ENCODE results near the gene CTXND1. TPM values are rescaled to one million over a fixed set of nuclear protein-coding genes. Genes with fewer than 3 reads are reported as not detected.

CTXND1 gene
- total RNA-seq, 1 experiment from 2014 or later: not detected

DNA sequence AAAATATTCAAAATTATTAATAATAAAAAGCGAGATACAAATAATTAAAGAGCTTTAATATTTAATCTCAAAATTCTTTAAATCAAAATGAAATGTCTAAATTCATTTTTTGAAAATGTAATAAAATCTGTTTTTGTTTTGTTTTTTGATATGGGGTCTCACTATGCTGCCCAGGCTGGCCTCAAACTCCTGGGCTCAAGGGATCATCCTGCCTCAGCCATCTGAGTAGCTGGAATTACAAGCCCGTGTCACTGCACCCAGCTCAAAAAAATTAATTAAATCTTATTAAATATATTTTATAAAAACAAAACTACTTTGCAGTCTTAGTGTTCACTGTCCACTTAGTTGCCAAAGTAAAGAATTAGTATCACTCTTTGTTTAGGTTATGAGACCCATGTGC, 60.8 kb downstream of the CTXND1 start:
- Histone ChIP-seq H3K4me3 (ENCODE audit: low read length) (no peak overlapping the region), H3K9me2 (replicated peaks; ENCODE audit: low read length) (no peaks in the 10 kb centered on the region), H4K20me1 (ENCODE audit: low read length) (no peaks in the 10 kb centered on the region), H3K9me3 (ENCODE audit: low read length) (no peaks in the 10 kb centered on the region), H3K27ac (ENCODE audit: low read length) (no peak overlapping the region), H3K4me1 (ENCODE audit: insufficient read depth, low read length) (no peaks in the 10 kb centered on the region), H3K79me2 (ENCODE audit: low read length) (no peaks in the 10 kb centered on the region), H3K4me2 (ENCODE audit: low read length) (no peak overlapping the region), H3K27me3 (ENCODE audit: low read length) (no peaks in the 10 kb centered on the region), H3K36me3 (ENCODE audit: low read depth, low read length) (peaks cover 8% of the 10 kb centered on the region), H3K9ac (ENCODE audit: low read length) (no peak overlapping the region), H3F3A (ENCODE audit: low read length, unreplicated experiment) (no peaks in the 10 kb centered on the region), H2AFZ (ENCODE audit: low read length) (no peak overlapping the region)
- ChIA-PET POLR2A (ENCODE audit: unreplicated experiment) (no interaction called here), CTCF (interaction anchor here (0.6 kb wide), 1 partner anchor 192 kb away, joined by 3 read pairs; no protein-coding TSS in a partner anchor)
- TF ChIP-seq EZH2 (IDR thresholded peaks at IDR 0.05; ENCODE audit: low read length, unreplicated experiment) (no peak), EZH2phosphoT487 (IDR thresholded peaks at IDR 0.05; ENCODE audit: borderline replicate concordance, low read length) (no peak)
- TF ChIP-seq, protein P1, sequence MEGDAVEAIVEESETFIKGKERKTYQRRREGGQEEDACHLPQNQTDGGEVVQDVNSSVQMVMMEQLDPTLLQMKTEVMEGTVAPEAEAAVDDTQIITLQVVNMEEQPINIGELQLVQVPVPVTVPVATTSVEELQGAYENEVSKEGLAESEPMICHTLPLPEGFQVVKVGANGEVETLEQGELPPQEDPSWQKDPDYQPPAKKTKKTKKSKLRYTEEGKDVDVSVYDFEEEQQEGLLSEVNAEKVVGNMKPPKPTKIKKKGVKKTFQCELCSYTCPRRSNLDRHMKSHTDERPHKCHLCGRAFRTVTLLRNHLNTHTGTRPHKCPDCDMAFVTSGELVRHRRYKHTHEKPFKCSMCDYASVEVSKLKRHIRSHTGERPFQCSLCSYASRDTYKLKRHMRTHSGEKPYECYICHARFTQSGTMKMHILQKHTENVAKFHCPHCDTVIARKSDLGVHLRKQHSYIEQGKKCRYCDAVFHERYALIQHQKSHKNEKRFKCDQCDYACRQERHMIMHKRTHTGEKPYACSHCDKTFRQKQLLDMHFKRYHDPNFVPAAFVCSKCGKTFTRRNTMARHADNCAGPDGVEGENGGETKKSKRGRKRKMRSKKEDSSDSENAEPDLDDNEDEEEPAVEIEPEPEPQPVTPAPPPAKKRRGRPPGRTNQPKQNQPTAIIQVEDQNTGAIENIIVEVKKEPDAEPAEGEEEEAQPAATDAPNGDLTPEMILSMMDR (conservative IDR thresholded peaks at IDR 0.05; ENCODE audit: low read depth, low read length): no peak
- ATAC-seq (no peak), DNase-seq (no peak)
- BruUV-seq (replicated peaks): no TSS peak
- intact Hi-C loops (cut with micrococcal nuclease): no loop called here

DNA sequence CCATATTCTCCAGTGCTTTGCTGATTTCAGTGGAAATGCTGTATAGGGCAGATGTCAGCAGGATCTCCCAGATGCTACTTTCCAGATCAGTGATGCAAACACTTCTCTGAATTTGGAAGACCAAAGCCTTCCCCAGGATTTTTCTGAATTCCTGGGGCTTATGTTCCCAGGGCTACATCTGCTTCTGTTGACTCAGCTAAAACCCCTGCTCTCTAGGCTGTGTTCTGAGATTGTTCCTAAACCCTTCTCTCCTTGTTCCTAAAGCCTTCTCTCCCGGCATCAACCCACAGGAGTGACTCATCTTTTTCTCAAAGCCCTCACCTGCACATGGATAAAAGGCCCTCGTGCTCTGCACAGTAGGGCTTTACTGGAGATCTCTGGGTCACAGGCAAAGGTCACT, 63.8 kb downstream of the CTXND1 start:
- TF ChIP-seq EZH2 (IDR thresholded peaks at IDR 0.05; ENCODE audit: low read length, unreplicated experiment) (no peak), EZH2phosphoT487 (IDR thresholded peaks at IDR 0.05; ENCODE audit: borderline replicate concordance, low read length) (no peak)
- TF ChIP-seq, protein P1 (conservative IDR thresholded peaks at IDR 0.05; ENCODE audit: low read depth, low read length): no peak
- intact Hi-C loops (cut with micrococcal nuclease): no loop called here
- H3K4me1 ChIP-seq (ENCODE audit: insufficient read depth, low read length): no peaks in the 10 kb centered on the region
- DNase-seq (no peak), ATAC-seq (no peak)
- BruUV-seq (replicated peaks): no TSS peak
- H3K9ac ChIP-seq (ENCODE audit: low read length): no peak overlapping the region
- H3K27ac ChIP-seq (ENCODE audit: low read length): no peak overlapping the region
- ChIA-PET CTCF (no interaction called here), POLR2A (ENCODE audit: unreplicated experiment) (no interaction called here)
- H2AFZ ChIP-seq (ENCODE audit: low read length): no peak overlapping the region
- peaks cover 23% of the 10 kb centered on the region for H3K36me3 ChIP-seq (ENCODE audit: low read depth, low read length)
- H4K20me1 ChIP-seq (ENCODE audit: low read length): no peaks in the 10 kb centered on the region
- no peak overlapping the region for H3K4me2 ChIP-seq (ENCODE audit: low read length)
- no peaks in the 10 kb centered on the region for H3F3A ChIP-seq (ENCODE audit: low read length, unreplicated experiment)
- no peaks in the 10 kb centered on the region for H3K9me3 ChIP-seq (ENCODE audit: low read length)
- no peaks in the 10 kb centered on the region for H3K79me2 ChIP-seq (ENCODE audit: low read length)
- H3K27me3 ChIP-seq (ENCODE audit: low read length): no peaks in the 10 kb centered on the region
- H3K9me2 ChIP-seq (replicated peaks; ENCODE audit: low read length): no peaks in the 10 kb centered on the region
- H3K4me3 ChIP-seq (ENCODE audit: low read length): no peak overlapping the region

DNA sequence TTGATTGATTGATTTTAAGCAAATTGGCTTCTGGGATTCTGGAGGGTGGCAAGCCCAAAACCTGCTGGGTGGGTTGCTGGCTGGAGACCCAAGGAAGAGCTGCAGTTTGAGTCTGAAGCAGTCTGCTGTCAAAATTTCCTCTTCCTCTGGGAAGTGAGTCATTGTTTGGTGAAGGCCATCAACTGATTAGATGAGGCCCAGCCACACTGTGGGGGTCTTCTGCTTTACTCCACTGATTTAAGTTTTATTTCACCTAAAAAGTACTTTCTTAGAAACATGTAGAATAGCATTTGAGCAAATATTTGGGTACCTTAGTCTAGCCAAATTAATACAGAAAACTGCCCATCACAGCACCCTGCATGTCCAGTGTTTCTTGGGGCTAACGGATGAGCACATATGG, 65.4 kb downstream of the CTXND1 start:
- no peak overlapping the region for H3K9ac ChIP-seq (ENCODE audit: low read length)
- H3K79me2 ChIP-seq (ENCODE audit: low read length): no peaks in the 10 kb centered on the region
- no TSS peak for BruUV-seq (replicated peaks)
- no peaks in the 10 kb centered on the region for H3K4me1 ChIP-seq (ENCODE audit: insufficient read depth, low read length)
- ChIA-PET POLR2A (ENCODE audit: unreplicated experiment) (no interaction called here), CTCF (no interaction called here)
- no peaks in the 10 kb centered on the region for H3F3A ChIP-seq (ENCODE audit: low read length, unreplicated experiment)
- no peaks in the 10 kb centered on the region for H3K9me2 ChIP-seq (replicated peaks; ENCODE audit: low read length)
- H3K4me2 ChIP-seq (ENCODE audit: low read length): no peak overlapping the region
- H3K36me3 ChIP-seq (ENCODE audit: low read depth, low read length): peaks cover 29% of the 10 kb centered on the region
- no peak overlapping the region for H3K27ac ChIP-seq (ENCODE audit: low read length)
- no peaks in the 10 kb centered on the region for H3K27me3 ChIP-seq (ENCODE audit: low read length)
- no peaks in the 10 kb centered on the region for H3K9me3 ChIP-seq (ENCODE audit: low read length)
- TF ChIP-seq, protein P1 (conservative IDR thresholded peaks at IDR 0.05; ENCODE audit: low read depth, low read length): no peak
- TF ChIP-seq EZH2 (IDR thresholded peaks at IDR 0.05; ENCODE audit: low read length, unreplicated experiment) (no peak), EZH2phosphoT487 (IDR thresholded peaks at IDR 0.05; ENCODE audit: borderline replicate concordance, low read length) (no peak)
- ATAC-seq (no peak), DNase-seq (no peak)
- H2AFZ ChIP-seq (ENCODE audit: low read length): no peak overlapping the region
- intact Hi-C loops (cut with micrococcal nuclease): no loop called here
- H3K4me3 ChIP-seq (ENCODE audit: low read length): no peak overlapping the region
- H4K20me1 ChIP-seq (ENCODE audit: low read length): no peaks in the 10 kb centered on the region

Measured in PC-3 (cell line).